Measurements from ENCODE around the gene OR2A14. TPM values are rescaled to one million over a fixed set of nuclear protein-coding genes. Genes with fewer than 3 reads are reported as not detected.

OR2A14 gene
- total RNA-seq, result not detected

GRCh38 chr7:144122876-144123275, at the start of gene OR2A14:
TSS of gene OR2A14 (plus strand) at chr7:144123176. CDS start at chr7:144129113, 5,937 bp downstream.
- H3K4me3 ChIP-seq, result no peak within 1 kb of the TSS
- no peaks in the 10 kb centered on the region for H3K27me3 ChIP-seq
- H3K4me1 ChIP-seq, result no peaks in the 10 kb centered on the region
- no peak for DNase-seq (ENCODE audit: low spot score in 2 of 2)
- no peaks in the 10 kb centered on the region for H3K36me3 ChIP-seq
- no peak within 1 kb of the TSS for H3K27ac ChIP-seq
- TF ChIP-seq POLR2AphosphoS5 (IDR thresholded peaks at IDR 0.05), result no peak
- TF ChIP-seq POLR2A (IDR thresholded peaks at IDR 0.05), result no peak
- TF ChIP-seq CTCF (IDR thresholded peaks at IDR 0.05), result no peak
- TF ChIP-seq EP300 (IDR thresholded peaks at IDR 0.05), result no peak
- 95% methylated on average over 1 of the region's 1 CpG for WGBS
- no peaks in the 10 kb centered on the region for H3K9me3 ChIP-seq

GRCh38 chr7:144074374-144074773, 48.6 kb upstream of the OR2A14 start:
- TF ChIP-seq CTCF (IDR thresholded peaks at IDR 0.05) (no peak), POLR2A (IDR thresholded peaks at IDR 0.05) (no peak), POLR2AphosphoS5 (IDR thresholded peaks at IDR 0.05) (no peak), EP300 (IDR thresholded peaks at IDR 0.05) (no peak)
- DNase-seq (ENCODE audit: low spot score in 2 of 2), result no peak
- Histone ChIP-seq H3K27me3 (no peaks in the 10 kb centered on the region), H3K4me3 (no peak overlapping the region), H3K36me3 (no peaks in the 10 kb centered on the region), H3K4me1 (no peaks in the 10 kb centered on the region), H3K9me3 (no peaks in the 10 kb centered on the region), H3K27ac (no peak overlapping the region)
- WGBS, result 93% methylated on average over 8 of the region's 8 CpGs

- no peak within 1 kb of the TSS for H3K4me3 ChIP-seq
- H3K4me1 ChIP-seq, result no peaks in the 10 kb centered on the region
- H3K9me3 ChIP-seq, result no peaks in the 10 kb centered on the region
- no peaks in the 10 kb centered on the region for H3K36me3 ChIP-seq
- H3K27me3 ChIP-seq, result no peaks in the 10 kb centered on the region
- no peak for TF ChIP-seq CTCF (IDR thresholded peaks at IDR 0.05)
- no peak for TF ChIP-seq POLR2AphosphoS5 (IDR thresholded peaks at IDR 0.05)
- 85% methylated on average over 2 of the region's 2 CpGs for WGBS
- DNase-seq (ENCODE audit: low spot score in 2 of 2), result no peak
- H3K27ac ChIP-seq, result no peak within 1 kb of the TSS
Observed at GRCh38 chr7:144085978-144086377, 37.0 kb upstream of the OR2A14 start, which contains the start of gene OR2A12. TSS of gene OR2A12 (plus strand) at chr7:144086278. CDS start at chr7:144095108, 8,830 bp downstream.

GRCh38 chr7:144086730-144087129, 36.2 kb upstream of the OR2A14 start:
- H3K4me3 ChIP-seq, result no peak overlapping the region
- no peaks in the 10 kb centered on the region for H3K36me3 ChIP-seq
- no peaks in the 10 kb centered on the region for H3K9me3 ChIP-seq
- WGBS, result 30% methylated on average over 4 of the region's 4 CpGs
- H3K27ac ChIP-seq, result no peak overlapping the region
- H3K27me3 ChIP-seq, result no peaks in the 10 kb centered on the region
- H3K4me1 ChIP-seq, result no peaks in the 10 kb centered on the region
- no peak for DNase-seq (ENCODE audit: low spot score in 2 of 2)
- TF ChIP-seq POLR2AphosphoS5 (IDR thresholded peaks at IDR 0.05) (no peak), POLR2A (IDR thresholded peaks at IDR 0.05) (no peak), EP300 (IDR thresholded peaks at IDR 0.05) (no peak), CTCF (IDR thresholded peaks at IDR 0.05) (no peak)

- WGBS, result 71% methylated on average over 1 of the region's 1 CpG
- DNase-seq (ENCODE audit: low spot score in 2 of 2), result no peak
Observed at GRCh38 chr7:144087230-144087629, 35.7 kb upstream of the OR2A14 start.

More at GRCh38 chr7:144087230-144087629, 35.7 kb upstream of the OR2A14 start:
- no peak for TF ChIP-seq CTCF (IDR thresholded peaks at IDR 0.05)
- no peak for TF ChIP-seq POLR2A (IDR thresholded peaks at IDR 0.05)
- no peak for TF ChIP-seq POLR2AphosphoS5 (IDR thresholded peaks at IDR 0.05)
- no peak for TF ChIP-seq EP300 (IDR thresholded peaks at IDR 0.05)
- H3K4me1 ChIP-seq, result no peaks in the 10 kb centered on the region
- H3K4me3 ChIP-seq, result no peak overlapping the region
- no peaks in the 10 kb centered on the region for H3K36me3 ChIP-seq
- H3K9me3 ChIP-seq, result no peaks in the 10 kb centered on the region
- H3K27ac ChIP-seq, result no peak overlapping the region
- H3K27me3 ChIP-seq, result no peaks in the 10 kb centered on the region

Data from suprapubic skin (tissue), 4 donors.